Coronary artery (tissue), 2 donors: Measurements from ENCODE around the gene FAR1.
"Not testable (repeated sequence)": the region's sequence is repeated elsewhere in the genome, so short reads cannot be mapped to it uniquely, and the experiment has no call there.

Source experiments
- DNase-seq: peaks from one replicate; pipeline ENCODE4 v3.0.0-alpha.2; 2017; ENCODE audit warnings: low spot score
- H3K27ac ChIP-seq, 2 donors: fragments of 200-600 bp; sonication (generic); one replicate each; pipeline ENCODE4 v1.5.1; 2016 to 2019
- H3K4me3 ChIP-seq: fragments of 200-600 bp; sonication (generic); 2 replicates; pipeline ENCODE4 v1.5.1; 2016; ENCODE audit warnings: mild to moderate bottlenecking, moderate library complexity
- TF ChIP-seq, protein P1 (sequence below): fragments of 200-600 bp; sonication (generic); IDR thresholded peaks from one replicate; pipeline ENCODE4 v1.5.1; 2019; ENCODE audit warnings: antibody characterized with exemption

Gene FAR1

DNA sequence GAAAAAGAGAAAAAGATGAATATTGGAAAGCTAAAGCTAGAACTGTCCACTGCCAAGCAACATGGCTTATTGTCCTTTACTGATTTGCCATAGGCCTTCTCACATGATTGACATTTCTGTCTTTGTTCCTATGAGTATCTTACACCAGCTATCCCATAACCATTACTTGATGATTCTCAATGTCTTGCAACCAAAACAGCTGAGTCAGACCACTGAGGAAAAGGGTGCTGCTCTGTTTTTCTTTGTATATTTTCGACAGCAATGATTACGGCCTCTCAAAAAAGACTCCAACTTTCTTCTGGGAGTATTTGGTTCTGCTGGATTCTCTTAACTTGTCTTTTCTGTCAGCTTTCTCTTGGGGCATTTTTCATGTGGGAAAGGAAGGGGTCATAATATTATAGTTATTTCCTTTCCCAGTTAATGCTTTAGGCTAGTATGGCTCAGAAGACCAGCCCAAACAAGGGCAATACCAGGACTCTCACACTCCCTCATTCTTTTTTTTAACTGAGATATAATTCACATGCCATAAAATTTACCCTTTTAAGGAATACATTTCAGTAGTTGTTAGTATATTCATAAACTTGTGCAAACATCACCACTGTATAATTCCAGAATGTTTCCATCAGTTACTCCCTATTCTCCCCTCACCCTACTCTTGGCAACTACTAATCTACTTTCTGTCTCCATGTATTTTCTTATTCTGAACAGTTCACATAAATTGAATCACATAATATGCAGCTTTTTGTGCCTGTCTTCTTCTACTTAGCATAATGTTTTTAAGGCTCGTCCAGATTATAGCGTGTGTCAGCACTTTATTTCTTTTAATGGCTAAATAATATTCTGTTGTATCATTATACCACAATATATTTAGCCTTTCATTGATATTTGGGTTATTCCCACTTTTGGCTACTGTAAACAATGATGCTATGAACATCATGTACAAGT lies 31.1 kb upstream of the FAR1 start:
- no peak overlapping the region for H3K27ac ChIP-seq
- no peak for DNase-seq
- TF ChIP-seq, protein P1, sequence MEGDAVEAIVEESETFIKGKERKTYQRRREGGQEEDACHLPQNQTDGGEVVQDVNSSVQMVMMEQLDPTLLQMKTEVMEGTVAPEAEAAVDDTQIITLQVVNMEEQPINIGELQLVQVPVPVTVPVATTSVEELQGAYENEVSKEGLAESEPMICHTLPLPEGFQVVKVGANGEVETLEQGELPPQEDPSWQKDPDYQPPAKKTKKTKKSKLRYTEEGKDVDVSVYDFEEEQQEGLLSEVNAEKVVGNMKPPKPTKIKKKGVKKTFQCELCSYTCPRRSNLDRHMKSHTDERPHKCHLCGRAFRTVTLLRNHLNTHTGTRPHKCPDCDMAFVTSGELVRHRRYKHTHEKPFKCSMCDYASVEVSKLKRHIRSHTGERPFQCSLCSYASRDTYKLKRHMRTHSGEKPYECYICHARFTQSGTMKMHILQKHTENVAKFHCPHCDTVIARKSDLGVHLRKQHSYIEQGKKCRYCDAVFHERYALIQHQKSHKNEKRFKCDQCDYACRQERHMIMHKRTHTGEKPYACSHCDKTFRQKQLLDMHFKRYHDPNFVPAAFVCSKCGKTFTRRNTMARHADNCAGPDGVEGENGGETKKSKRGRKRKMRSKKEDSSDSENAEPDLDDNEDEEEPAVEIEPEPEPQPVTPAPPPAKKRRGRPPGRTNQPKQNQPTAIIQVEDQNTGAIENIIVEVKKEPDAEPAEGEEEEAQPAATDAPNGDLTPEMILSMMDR, result no peak
- no peak overlapping the region for H3K4me3 ChIP-seq

DNA sequence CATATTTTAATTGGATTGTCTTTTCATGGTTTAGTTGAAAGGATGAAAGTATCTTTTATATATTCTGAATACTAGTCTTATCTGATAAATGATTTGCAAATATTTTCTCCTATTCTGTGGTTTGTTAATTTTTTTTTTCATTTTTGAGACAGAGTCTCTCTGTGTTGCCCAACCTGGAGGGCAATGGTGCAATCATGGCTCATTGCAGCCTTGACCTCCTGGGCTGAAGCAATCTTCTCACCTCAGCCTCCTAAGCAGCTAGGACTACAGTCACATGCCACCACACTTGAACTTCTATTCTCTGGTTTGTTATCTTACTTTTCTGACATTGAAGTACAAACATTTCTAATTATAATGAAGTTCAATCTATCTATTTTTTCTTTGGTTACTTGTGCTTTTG lies 30.0 kb upstream of the FAR1 start:
- DNase-seq, result no peak
- TF ChIP-seq, protein P1, result no peak
- H3K4me3 ChIP-seq, result no peak overlapping the region
- H3K27ac ChIP-seq, result no peak overlapping the region

DNA sequence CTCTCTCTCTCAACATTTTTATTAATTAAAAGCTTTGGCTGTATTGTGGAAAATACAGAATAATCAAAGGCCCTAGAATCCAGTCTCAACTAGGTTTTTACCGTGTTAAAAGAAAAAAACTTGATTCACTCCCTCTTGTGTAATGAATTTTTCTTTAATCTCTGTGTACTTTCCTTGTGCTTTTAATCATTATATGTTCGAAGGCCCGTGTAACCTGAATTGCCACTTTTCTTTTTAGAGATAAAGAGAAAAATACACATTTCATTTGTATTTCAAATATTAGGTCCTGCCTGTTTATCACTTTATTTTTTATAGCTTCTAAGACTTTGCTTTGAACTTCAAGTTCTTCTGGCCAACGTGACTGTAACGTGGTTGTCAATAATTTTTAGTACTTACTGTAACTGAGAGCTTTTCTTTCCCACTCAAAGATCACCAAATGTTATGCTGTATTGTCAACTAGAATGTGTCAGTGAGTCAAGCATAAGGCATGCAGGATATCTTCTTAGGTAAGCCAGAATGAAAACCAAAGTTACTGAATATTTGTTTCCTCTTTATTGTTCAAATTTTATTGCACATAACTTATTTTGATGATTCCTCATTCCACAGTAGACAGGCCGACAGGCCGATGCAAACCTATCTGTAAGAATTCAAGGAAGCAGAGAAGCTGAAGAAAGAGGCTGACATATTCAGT lies 23.3 kb upstream of the FAR1 start:
- DNase-seq, result no peak
- TF ChIP-seq, protein P1, result no peak
- no peak overlapping the region for H3K4me3 ChIP-seq
- no peak overlapping the region for H3K27ac ChIP-seq

DNA sequence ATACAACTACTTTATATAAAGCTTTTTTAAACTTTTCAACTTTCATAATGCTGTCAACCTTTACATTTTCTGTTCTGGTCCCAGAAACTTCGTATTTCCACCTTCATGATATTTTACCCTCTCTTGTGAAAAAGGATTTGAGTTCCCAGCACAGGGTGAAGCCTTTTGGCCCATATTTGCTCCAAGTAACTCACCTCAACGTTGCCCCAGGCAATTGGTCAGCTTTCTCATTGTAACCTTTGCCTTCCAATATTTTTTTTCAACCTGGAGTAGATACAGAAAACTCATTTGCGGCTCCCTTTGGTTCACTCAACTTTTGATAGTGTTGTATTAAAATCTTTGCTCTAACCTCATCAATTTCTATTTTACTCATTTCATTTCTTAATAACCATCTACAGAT lies 21.1 kb upstream of the FAR1 start:
- no peak for DNase-seq
- Histone ChIP-seq H3K27ac (no peak overlapping the region), H3K4me3 (no peak overlapping the region)
- TF ChIP-seq, protein P1, result no peak

DNA sequence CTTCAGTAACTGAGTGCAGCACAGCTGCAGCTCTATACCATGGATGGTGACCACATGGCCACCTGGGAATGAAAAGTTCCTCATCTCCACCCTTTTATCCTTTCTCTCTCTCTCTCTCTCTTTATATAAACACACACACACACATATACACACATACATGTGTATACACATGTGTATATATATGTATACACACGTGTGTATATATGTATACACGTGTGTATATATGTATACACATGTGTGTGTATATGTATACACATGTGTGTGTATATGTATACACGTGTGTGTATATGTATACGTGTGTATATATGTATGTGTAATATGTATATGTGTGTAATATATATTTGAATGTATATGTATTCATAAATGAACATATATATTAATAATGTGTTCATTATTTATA lies 18.8 kb upstream of the FAR1 start:
- TF ChIP-seq, protein P1, result no peak
- no peak for DNase-seq
- no peak overlapping the region for H3K27ac ChIP-seq
- no peak overlapping the region for H3K4me3 ChIP-seq

DNA sequence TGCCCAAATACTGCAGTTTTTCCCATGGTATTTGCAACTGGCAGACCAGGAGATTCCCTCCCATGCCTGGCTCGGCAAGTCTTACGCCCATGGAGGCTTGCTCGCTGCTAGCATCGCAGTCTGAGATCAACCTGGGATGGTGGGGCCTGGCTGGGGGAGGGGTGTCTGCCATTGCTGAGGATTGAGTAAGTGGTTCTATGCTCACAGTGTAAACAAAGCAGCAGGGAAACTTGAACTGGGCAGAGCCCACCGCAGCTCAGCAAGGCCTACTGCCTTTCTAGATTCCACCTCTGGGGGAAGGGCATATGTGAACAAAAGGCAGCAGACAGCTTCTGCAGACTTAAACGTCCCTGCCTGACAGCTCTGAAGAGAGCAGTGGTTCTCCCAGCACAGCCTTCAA lies 17.0 kb upstream of the FAR1 start:
- H3K4me3 ChIP-seq, H3K27ac ChIP-seq, DNase-seq: not testable (repeated sequence)

DNA sequence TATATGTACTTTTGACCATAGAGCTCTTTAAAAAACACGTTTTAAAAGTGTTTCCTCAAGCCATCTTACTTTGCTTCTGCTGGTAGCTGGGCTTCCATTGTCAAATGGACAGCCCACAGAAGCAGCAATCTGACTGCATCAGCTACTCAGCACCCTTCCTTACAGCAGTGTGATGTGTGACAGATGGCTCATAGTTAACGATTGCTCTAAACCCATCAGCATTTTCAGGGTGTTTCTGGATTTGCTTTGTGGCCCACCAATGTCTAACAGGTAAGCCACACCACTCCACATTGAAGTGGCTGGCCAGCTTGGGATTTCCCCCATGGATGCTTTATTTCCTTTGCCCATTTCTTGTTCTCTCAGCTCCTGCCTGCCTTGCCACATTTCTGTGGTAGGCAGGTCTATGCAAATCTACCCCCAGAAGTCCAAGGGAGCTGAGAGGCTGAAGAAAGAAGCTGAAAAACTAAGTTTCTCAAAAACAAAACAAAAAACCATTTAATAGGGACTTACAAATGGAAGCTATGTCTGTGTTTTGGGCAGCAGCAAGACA lies 7.3 kb upstream of the FAR1 start:
- TF ChIP-seq, protein P1, result no peak

More for the DNA sequence above, 7.3 kb upstream of the FAR1 start:
- no peak overlapping the region for H3K27ac ChIP-seq
- H3K4me3 ChIP-seq, result no peak overlapping the region
- no peak for DNase-seq
